HG02678 (cell line): ENCODE measurements around the gene FERMT2.

Source experiments
- ATAC-seq: cut with Tn5 transposase; IDR thresholded peaks from one replicate; pipeline ENCODE4 v1.9.1; 2021; ENCODE audit warnings: mild to moderate bottlenecking, moderate library complexity; ENCODE audit not compliant: unreplicated experiment

FERMT2 gene

GRCh38 chr14:52902971-52903619, 47.8 kb downstream of the FERMT2 start:
- ATAC-seq: no peak

DNA sequence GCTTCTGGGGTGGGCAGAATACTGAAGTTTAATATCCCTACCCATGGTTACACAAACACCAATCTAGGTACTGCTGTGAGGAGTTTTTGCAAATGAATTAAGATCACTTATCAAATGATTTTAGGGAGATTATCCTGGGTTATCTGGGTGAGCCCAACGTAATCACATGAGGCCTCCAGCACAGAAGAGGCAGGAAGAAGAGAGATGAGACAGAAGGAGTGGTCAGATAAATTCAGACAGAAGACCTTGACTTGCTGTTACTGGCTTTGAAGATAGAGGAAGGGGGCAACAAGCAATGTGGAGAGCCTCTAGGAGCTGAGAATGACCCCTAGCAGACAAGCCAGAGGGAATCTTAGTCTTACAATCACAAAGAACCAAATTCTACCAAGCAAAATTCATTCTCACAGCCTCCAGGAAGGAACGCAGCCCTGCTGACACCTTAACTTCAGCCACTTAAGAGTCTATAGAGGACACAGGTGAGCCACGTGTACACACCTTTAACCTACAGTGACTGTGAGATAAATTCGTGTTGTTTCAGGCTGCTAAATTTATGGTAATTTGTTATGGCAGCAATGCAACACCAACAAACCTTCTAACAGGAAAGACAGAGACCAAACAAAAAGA, 49.4 kb downstream of the FERMT2 start:
- no peak for ATAC-seq

- no peak for ATAC-seq
Measured at GRCh38 chr14:52900731-52901130, 50.1 kb downstream of the FERMT2 start.

- no peak for ATAC-seq
Measured at GRCh38 chr14:52898496-52898895, 52.4 kb downstream of the FERMT2 start.

GRCh38 chr14:52895000-52895399, 55.9 kb downstream of the FERMT2 start:
- no peak for ATAC-seq

- ATAC-seq: no peak
Measured at GRCh38 chr14:52891800-52892199, 59.0 kb downstream of the FERMT2 start.

DNA sequence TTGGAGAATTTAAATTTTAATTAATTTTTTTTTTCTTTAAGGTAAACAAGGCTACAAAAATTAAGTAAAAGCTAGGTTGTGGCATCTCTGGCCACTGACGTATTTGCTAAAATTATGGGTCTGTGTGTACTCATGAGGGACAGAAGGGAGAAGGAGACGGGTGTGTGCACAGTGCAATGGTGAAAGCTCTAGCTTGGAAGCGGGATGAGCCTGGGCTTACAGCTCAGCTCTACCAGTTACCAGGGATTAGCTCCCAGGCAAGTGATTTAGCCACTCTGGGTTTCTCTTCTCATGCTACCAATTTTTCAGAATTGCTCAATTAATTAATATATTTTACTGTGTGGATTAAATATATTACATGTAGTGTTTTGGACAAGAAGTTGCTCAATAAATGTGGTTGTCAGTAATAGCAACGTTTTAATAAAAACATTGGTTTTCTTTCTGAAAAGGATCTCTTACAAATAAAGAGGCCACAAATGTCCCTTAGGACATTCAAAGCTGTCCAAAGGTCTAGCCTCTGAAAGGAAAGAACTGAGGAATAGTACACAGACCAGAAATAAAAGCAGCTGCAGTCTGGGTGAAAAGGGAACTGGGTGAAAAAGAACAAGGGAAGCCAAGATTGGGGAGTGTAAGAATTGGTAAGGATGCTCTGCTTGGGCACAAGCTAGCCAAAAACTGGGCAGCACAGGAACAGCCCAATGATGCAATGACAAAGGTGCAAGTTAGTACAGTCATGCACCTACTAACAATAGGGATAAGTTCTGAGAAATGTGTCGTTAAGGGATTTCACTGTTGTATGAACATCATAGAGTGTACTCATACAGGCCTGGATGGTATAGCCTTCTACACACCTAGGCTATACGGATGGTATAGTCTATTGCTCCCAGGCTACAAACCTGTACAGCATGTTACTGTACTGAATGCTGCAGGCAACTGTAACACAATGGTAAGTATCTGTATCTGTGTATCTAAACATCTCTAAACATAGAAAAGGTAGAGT, 61.7 kb downstream of the FERMT2 start:
- ATAC-seq: no peak

DNA sequence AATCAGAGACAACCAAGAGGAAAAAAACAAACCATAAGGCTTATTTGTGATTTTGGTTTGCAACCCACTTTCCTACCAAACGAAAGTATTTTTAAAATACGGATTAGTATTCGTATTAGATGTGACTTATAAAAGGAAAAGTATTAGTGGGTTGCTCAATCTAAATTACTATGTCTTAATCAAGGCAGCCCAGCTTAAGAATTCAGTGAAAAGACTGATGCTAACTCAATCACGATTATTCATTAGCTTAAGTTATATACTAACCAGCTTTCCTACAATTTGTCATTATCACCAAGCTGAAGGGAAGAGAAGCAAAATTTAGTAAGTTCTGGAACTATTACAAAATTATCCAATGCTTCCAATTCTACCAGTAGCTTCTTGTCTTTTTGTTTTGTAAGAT, 62.7 kb downstream of the FERMT2 start:
- no peak for ATAC-seq

DNA sequence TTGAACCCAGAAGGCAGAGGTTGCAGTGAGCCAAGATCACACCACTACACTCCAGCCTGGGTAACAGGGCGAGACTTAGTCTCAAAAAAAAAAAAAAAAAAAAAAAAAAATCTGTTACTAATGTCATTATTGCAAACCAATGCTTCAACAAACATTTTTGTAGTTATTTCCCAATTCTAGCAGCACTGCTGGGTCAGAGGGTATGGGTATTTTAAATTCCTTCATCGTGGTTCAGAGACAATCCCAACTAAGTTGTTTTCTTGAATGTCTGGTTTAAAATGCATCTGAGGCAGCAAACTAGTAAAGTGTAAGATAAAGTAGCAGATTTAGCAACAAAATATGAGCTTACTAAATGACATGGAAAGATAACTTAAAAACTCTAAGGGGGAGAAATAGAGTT, 65.6 kb downstream of the FERMT2 start:
- ATAC-seq: no peak

- no peak for ATAC-seq
Measured at GRCh38 chr14:52883658-52884057, 67.2 kb downstream of the FERMT2 start.

DNA sequence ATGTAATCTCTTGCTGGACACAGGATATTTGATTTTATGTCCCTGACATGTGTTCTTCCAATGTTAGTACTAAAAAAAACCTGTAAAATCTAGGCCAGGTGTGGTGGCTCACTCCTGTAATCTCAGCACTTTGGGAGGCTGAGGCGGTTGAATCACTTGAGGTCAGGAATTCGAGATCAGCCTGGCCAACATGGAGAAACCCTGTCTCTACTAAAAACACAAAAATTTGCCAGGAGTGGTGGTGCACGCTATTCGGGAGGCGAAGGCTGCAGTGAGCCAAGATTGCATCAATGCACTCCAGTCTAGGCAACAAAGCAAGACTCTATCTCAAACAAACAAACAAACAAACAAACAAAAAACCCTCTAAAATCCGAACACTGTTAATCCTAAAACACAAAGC, 68.0 kb downstream of the FERMT2 start:
- ATAC-seq: no peak

GRCh38 chr14:52879958-52880357, 70.9 kb downstream of the FERMT2 start:
- ATAC-seq: no peak

DNA sequence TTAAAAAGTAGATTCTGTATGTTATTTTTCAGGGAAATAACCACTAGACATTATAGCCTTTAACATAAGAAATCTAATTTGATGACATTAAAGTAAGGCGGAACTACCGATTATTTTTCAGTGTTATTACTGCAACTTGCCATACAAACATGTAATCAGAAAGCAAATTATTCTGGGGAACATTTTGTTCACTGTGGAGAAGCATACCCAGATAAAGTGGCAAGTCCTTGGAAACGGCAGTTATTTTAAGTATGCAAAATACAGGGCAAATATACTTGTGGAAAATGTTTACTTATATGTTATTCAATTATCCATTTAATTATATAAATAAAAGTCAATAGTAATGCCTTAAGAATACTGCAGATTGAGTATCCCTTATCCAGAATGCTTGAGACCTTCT, 71.9 kb downstream of the FERMT2 start:
- ATAC-seq: no peak

GRCh38 chr14:52878469-52878868, 72.4 kb downstream of the FERMT2 start:
- no peak for ATAC-seq

DNA sequence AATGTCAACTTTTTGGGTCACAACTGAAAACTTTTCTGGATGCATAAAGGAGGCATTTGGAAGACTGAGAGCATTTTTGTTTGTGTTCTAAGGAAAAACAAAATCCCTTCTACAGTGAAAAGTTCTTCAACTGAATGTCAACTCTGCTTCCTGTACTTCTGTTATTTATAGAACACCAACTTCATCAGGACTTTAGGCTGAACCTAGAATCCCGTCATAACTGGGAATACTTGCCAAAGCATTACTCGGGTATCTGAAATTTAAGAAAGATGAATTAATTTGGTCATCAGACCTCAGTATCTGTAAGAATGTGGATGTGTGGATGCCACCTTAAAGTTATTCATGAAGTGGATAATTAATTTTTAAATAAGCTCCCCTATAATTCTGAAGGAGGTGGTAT, 73.2 kb downstream of the FERMT2 start:
- ATAC-seq: no peak

GRCh38 chr14:52876806-52877205, 74.0 kb downstream of the FERMT2 start:
- ATAC-seq: no peak

- no peak for ATAC-seq
Measured at GRCh38 chr14:52876311-52876710, 74.5 kb downstream of the FERMT2 start.

- no peak for ATAC-seq
Measured at GRCh38 chr14:52875707-52876106, 75.1 kb downstream of the FERMT2 start.

DNA sequence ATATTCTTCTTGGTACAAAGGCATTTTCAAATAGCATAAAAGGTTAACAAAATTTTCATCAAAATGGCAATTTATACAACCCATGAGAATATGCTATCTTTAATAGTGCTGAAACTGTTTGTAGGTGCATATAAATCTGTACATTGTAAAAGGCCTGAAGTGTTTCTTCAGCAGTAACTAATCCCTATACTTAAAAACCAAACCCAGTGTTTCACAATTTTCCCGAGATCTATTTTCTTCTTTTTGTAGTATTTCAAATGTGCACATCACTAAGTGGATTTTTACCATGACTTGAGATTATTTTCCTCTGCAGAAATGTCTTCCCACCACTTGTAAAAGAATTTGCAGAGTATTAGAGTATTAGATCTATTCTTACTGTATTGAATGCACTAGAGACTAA, 76.5 kb downstream of the FERMT2 start:
- no peak for ATAC-seq

DNA sequence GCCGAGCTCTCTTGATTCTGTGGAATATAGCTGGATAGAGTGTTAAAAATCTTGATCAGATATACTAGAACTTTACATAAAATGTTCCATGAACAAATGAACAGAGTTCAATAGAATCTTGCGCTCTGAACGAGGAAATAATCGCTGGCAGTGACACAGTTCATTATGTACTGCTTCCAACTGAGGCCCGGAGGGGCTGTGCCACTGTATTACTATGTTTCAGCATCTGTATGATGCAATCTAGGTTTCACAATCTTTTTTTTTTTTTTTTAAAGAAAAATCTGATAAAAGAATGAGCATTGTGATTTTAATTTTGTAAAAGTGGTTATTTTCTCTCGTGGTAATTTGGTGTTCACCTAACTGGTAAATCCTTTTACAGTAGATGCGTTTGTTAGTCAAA, 77.2 kb downstream of the FERMT2 start:
- no peak for ATAC-seq

DNA sequence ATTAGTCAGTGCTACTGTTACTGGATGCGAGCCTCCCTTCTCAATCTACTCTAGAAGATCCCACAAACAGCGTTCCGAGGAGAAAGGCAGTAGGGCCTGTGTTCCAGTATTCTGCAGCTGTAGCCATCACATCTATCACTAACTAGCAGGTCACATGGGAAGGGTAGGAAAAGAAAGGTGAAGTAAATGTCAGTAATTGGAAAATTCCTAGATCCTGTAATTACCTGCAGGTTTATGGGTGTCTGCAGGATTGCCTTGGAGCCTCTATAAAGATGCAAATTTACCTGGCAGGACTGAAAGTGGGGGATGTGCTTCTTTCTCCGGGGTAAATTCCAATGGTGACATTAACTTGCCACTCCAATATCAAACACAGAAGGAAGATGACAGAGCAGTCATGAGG, 77.8 kb downstream of the FERMT2 start:
- ATAC-seq: no peak

- ATAC-seq: no peak
Measured at GRCh38 chr14:52871606-52872005, 79.2 kb downstream of the FERMT2 start.
